HepG2 (cell line): Measurements from ENCODE around the gene ZBTB17. TPM values are rescaled to one million over a fixed set of nuclear protein-coding genes. Genes with fewer than 3 reads are reported as not detected.

Experiments
- ATAC-seq: fragments of 200-7000 bp; cut with Tn5 transposase; 3 replicates; pipeline ENCODE4 v1.9.1; 2020; ENCODE audit warnings: mild to moderate bottlenecking, moderate library complexity
- BruUV-seq: library from RNA; stranded (reverse); fragments of 400-500 nt; replicated peaks from 2 replicates; lab custom pipeline; 2021; lab: Mats Ljungman, UMichigan
- CTCF ChIA-PET: fragments of 300-600 bp; formaldehyde crosslinking; extraction: SDS; loops from one replicate; lab custom pipeline; 2021; ENCODE audit warnings: low total read pairs, inconsistent platforms, low intra/inter-chr PET ratio; lab: Yijun Ruan, JAX
- POLR2A ChIA-PET: fragments of 350-600 bp; sonication (Branson Sonifier 250); formaldehyde crosslinking; loops from one replicate; lab custom pipeline; 2020; ENCODE audit warnings: antibody characterized with exemption, inconsistent platforms; lab: Yijun Ruan, JAX
- DNase-seq: peaks from one replicate; pipeline ENCODE4 v3.0.0-alpha.2; 2015; ENCODE audit warnings: low spot score
- FAIRE-seq: peaks from 3 replicates; lab custom pipeline; 2011; peaks lifted over from hg19 to GRCh38; lab: Jason Lieb, UNC
- H2AFZ ChIP-seq: one replicate; pipeline ENCODE4 v1.6.1; 2011; ENCODE audit warnings: low read length, inconsistent platforms
- H3K27ac ChIP-seq: fragments of 300-600 bp; 3 replicates; pipeline ENCODE4 v1.8.0; 2011; ENCODE audit warnings: mixed run types, mild to moderate bottlenecking, mixed read lengths, low read length, inconsistent platforms; ENCODE audit not compliant: insufficient read depth; ENCODE audit errors: extremely low read length
- H3K27me3 ChIP-seq, 2 experiments: fragments of 200-600 bp in 1 of 2; 2 replicates in 1 of 2; 3 replicates in 1 of 2; pipeline versions ENCODE4 v1.6.0 to v1.8.0; 2011; ENCODE audit warnings: low read length in 2 of 2, mild to moderate bottlenecking in 2 of 2, moderate library complexity in 2 of 2, inconsistent platforms in 1 of 2; ENCODE audit not compliant: insufficient read depth in 2 of 2, control insufficient read depth in 1 of 2
- H3K36me3 ChIP-seq, 2 experiments: fragments of 200-600 bp in 1 of 2; replicated peaks in 1 of 2; 2 replicates in 1 of 2; 3 replicates in 1 of 2; pipeline versions ENCODE4 v1.5.1 to v1.8.0; 2011; ENCODE audit warnings: low read length in 2 of 2, inconsistent platforms in 1 of 2; ENCODE audit not compliant: insufficient read depth in 2 of 2, control insufficient read depth in 1 of 2
- H3K4me1 ChIP-seq: 2 replicates; pipeline ENCODE4 v1.5.1; 2012; ENCODE audit warnings: low read length, inconsistent platforms; ENCODE audit not compliant: insufficient read depth
- H3K4me2 ChIP-seq: 2 replicates; pipeline ENCODE4 v1.6.0; 2011; ENCODE audit warnings: low read depth, low read length, inconsistent platforms
- H3K4me3 ChIP-seq, 3 experiments: fragments of 200-600 bp in 1 of 3; sonication (generic), shearing (Covaris generic) in 1 of 3; replicated peaks in 1 of 3; 2 replicates each; pipeline ENCODE4 v1.5.1; 2011 to 2016; ENCODE audit warnings: low read length in 3 of 3, inconsistent platforms in 2 of 3, low read depth in 2 of 3, mild to moderate bottlenecking in 2 of 3, control low read depth in 1 of 3, mixed read lengths in 1 of 3; ENCODE audit not compliant: insufficient read depth in 1 of 3
- H3K79me2 ChIP-seq: one replicate; pipeline ENCODE4 v1.6.1; 2011; ENCODE audit warnings: low read length, inconsistent platforms; ENCODE audit not compliant: insufficient read depth
- H3K9ac ChIP-seq: 2 replicates; pipeline ENCODE4 v1.6.0; 2011; ENCODE audit warnings: mild to moderate bottlenecking, low read depth, low read length, inconsistent platforms; ENCODE audit not compliant: insufficient read depth
- H3K9me3 ChIP-seq: 2 replicates; pipeline ENCODE4 v1.5.1; 2012; ENCODE audit warnings: mild to moderate bottlenecking, low read length
- H4K20me1 ChIP-seq: 2 replicates; pipeline ENCODE4 v1.6.0; 2011; ENCODE audit warnings: inconsistent platforms, mild to moderate bottlenecking, low read length, moderate library complexity; ENCODE audit not compliant: insufficient read depth
- FLYWCH1 ChIP-seq: sonication (generic); formaldehyde crosslinking; IDR thresholded peaks from 2 replicates; pipeline ENCODE4 v1.8.1; 2023; ENCODE audit warnings: mild to moderate bottlenecking, missing genetic modification reagents
- IKZF5 ChIP-seq: IDR thresholded peaks from 2 replicates; pipeline ENCODE4 v1.6.1; 2018; ENCODE audit warnings: missing genetic modification reagents, mild to moderate bottlenecking, missing compliant biosample characterization
- PLSCR1 ChIP-seq: sonication (generic); formaldehyde crosslinking; IDR thresholded peaks from 2 replicates; pipeline ENCODE4 v1.5.0; 2020; ENCODE audit warnings: missing genetic modification reagents, mild to moderate bottlenecking, borderline replicate concordance
- RXRB ChIP-seq: IDR thresholded peaks from 2 replicates; pipeline ENCODE4 v1.6.1; 2016; ENCODE audit warnings: borderline replicate concordance, missing genetic modification reagents, missing compliant biosample characterization
- UBTF ChIP-seq: sonication (generic); formaldehyde crosslinking; IDR thresholded peaks from 2 replicates; pipeline ENCODE4 v1.4.0; 2020; ENCODE audit warnings: mild to moderate bottlenecking, missing genetic modification reagents
- ZBTB7B ChIP-seq: sonication (generic); formaldehyde crosslinking; IDR thresholded peaks from 2 replicates; pipeline ENCODE4 v1.4.0; 2020; ENCODE audit warnings: missing genetic modification reagents
- ZFP36L1 ChIP-seq: sonication (generic); formaldehyde crosslinking; IDR thresholded peaks from 2 replicates; pipeline ENCODE4 v1.8.0; 2022; ENCODE audit warnings: mild to moderate bottlenecking, missing genetic modification reagents, moderate library complexity
- ZNF407 ChIP-seq: sonication (generic); formaldehyde crosslinking; IDR thresholded peaks from one replicate; pipeline ENCODE4 v1.5.1; 2020; ENCODE audit warnings: mild to moderate bottlenecking, missing genetic modification reagents; ENCODE audit errors: not compliant biosample characterization
- WGBS: methylation state at CpG from one replicate; pipeline ENCODE4 v1.1.6; 2017; ENCODE audit warnings: low lambda C conversion rate; 5-methylcytosine and 5-hydroxymethylcytosine counted together
- in situ Hi-C: cut with HindIII; loops from 2 replicates; pipeline ENCODE4 v1.10.0; 2017; ENCODE audit warnings: low pct_unique_long_range_greater_than_20kb; ENCODE audit not compliant: extremely low pct_ligation_motif_present
- intact Hi-C: fragments of 100-400 bp; cut with micrococcal nuclease; formaldehyde crosslinking; loops from one replicate; pipeline ENCODE4 v1.10.0; 2022; ENCODE audit not compliant: unreplicated experiment
- polyA plus RNA-seq, 8 experiments: library from polyadenylated mRNA; depleted of rRNA in 3 of 8; stranded (reverse) in 7 of 8; unstranded in 1 of 8; fragments of >200 nt; fragmentation: Illumina TruSeq in 4 of 8; extraction: Trizol in 4 of 8; gene quantifications; 2 replicates each; pipeline versions ENCODE4 v1.2.1 to v1.2.3, GENCODE V29; 2011 to 2016; ENCODE audit warnings: low read depth in 4 of 8, missing spikeins in 1 of 8, mixed read lengths in 1 of 8; ENCODE audit not compliant: insufficient read depth in 1 of 8
- total RNA-seq, 5 experiments: library from RNA; depleted of rRNA; stranded (reverse); fragments of >200 nt; fragmentation: Illumina TruSeq; extraction: Trizol; gene quantifications; 2 replicates each; pipeline ENCODE4 v1.2.3, GENCODE V29; 2016; ENCODE audit warnings: low read depth in 1 of 5

ZBTB17 gene
- total and polyA plus RNA-seq, 2 of the 13 experiments (the other 11 are each of a cell fraction or from before 2014, with no cell fraction given) = 16.7 to 17.0 TPM

GRCh38 chr1:15970911-15971310 is 5.0 kb downstream of the ZBTB17 start (continued):
- TF ChIP-seq ZBTB7B (CRISPR knock-in tag) (no peak), FLYWCH1 (CRISPR knock-in tag) (no peak), IKZF5 (CRISPR knock-in tag) (no peak)

- H3K4me2 ChIP-seq = no peak overlapping the region
- H3K9ac ChIP-seq = no peak overlapping the region
- H3K4me1 ChIP-seq = peaks cover 21% of the 10 kb centered on the region
- no peaks in the 10 kb centered on the region for H3K9me3 ChIP-seq
- intact Hi-C loops = no loop called here
- no peak for ATAC-seq
- H3K79me2 ChIP-seq = peaks cover 13% of the 10 kb centered on the region
- ChIA-PET CTCF (no interaction called here), POLR2A (no interaction called here)
- peaks cover 5 to 29% of the 10 kb centered on the region in 2 experiments; a peak in 4 of 5 replicates for H3K36me3 ChIP-seq
- H4K20me1 ChIP-seq = no peaks in the 10 kb centered on the region; the same call in 1 of the 2 replicates
- TF ChIP-seq ZFP36L1 (CRISPR knock-in tag) (no peak), PLSCR1 (CRISPR knock-in tag) (no peak), UBTF (CRISPR knock-in tag) (no peak), RXRB (CRISPR knock-in tag) (no peak), ZNF407 (CRISPR knock-in tag) (no peak)
- no peaks in the 10 kb centered on the region for H3K27me3 ChIP-seq
- 98% methylated on average over 8 of the region's 13 CpGs for WGBS
- DNase-seq = no peak
- in situ Hi-C loops = no loop called here
- no peak overlapping the region for H3K27ac ChIP-seq
- no peak overlapping the region for H3K4me3 ChIP-seq
- no TSS peak for BruUV-seq
- H2AFZ ChIP-seq = no peak overlapping the region
- no peak for FAIRE-seq
Measured at GRCh38 chr1:15969321-15969880, 6.5 kb downstream of the ZBTB17 start.
